SW 1271 (cell line): ENCODE data around the gene EFTUD2.
"Not testable (repeated sequence)": the region's sequence is repeated elsewhere in the genome, so short reads cannot be mapped to it uniquely, and the experiment has no call there.

Experiments
- DNase-seq, 2 experiments: peaks; one replicate each; lab custom pipeline; 2025; lab: John Stamatoyannopoulos, UW

The EFTUD2 gene

GRCh38 chr17:44808656-44809388 is 90.4 kb downstream of the EFTUD2 start:
- DNase-seq = not testable (repeated sequence)

- no peak for DNase-seq
Measured at GRCh38 chr17:44808156-44808555, 91.1 kb downstream of the EFTUD2 start.

DNA sequence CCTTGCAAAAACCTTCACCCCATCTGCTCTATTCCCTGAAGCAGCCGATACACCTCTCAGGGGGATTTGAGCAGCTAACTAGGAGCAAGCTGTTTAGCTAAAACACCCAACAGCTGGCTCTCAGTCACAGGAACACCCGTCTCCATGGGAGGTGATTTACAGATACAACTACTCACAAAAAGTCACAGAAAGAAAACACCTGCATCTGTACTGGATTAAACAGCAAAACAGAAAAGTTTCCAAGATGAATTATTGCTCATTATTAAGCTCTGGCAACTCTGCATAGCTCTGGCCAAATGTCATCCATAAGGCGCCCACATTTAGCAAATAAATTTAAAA is 91.5 kb downstream of the EFTUD2 start:
- DNase-seq = no peak

DNA sequence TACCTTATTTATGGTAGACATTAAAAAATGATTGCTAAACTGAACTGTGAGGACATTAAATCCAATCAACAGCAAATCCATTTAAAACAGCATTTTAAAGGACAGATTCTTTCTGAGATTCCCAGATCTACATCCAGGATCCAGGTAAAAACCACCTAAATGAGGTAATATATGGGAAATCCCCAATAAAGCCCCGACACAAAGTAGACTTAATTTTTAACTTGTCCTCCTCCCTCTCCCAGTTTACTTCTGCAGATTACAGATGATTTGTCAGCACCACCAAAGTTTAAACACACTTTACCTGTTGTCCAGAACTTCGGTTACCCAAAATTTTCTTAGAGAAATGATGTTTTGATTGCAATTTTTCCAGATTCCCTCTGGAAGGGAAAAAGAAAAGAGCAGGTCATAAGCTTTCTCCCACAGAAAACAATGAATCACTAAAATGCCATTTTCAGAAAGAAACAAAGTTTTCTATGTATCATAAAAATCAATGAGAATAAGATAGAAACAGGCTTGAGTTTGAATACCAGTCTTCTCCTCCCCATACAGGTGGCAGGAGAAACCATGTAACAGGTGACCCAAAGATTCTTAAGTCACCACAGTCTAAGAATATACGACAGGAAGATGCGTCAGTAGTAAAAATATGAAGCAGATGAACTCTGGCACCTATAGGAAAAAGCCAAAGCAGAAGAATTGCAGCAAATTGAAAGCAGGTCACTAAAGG is 92.0 kb downstream of the EFTUD2 start:
- no peak for DNase-seq

GRCh38 chr17:44804302-44805089 is 94.7 kb downstream of the EFTUD2 start:
- no peak for DNase-seq

- no peak for DNase-seq
Measured at GRCh38 chr17:44801880-44802279, 97.4 kb downstream of the EFTUD2 start.
